HepG2 (cell line): ENCODE data around the gene PC. TPM values are rescaled to one million over a fixed set of nuclear protein-coding genes. Genes with fewer than 3 reads are reported as not detected.

Experiments used
- ATAC-seq: fragments of 200-7000 bp; cut with Tn5 transposase; 3 replicates; pipeline ENCODE4 v1.9.1; 2020; ENCODE audit warnings: mild to moderate bottlenecking, moderate library complexity
- BruUV-seq: library from RNA; stranded (reverse); fragments of 400-500 nt; replicated peaks from 2 replicates; lab custom pipeline; 2021; lab: Mats Ljungman, UMichigan
- CTCF ChIA-PET: fragments of 300-600 bp; formaldehyde crosslinking; extraction: SDS; loops from one replicate; lab custom pipeline; 2021; ENCODE audit warnings: low total read pairs, inconsistent platforms, low intra/inter-chr PET ratio; lab: Yijun Ruan, JAX
- POLR2A ChIA-PET: fragments of 350-600 bp; sonication (Branson Sonifier 250); formaldehyde crosslinking; loops from one replicate; lab custom pipeline; 2020; ENCODE audit warnings: antibody characterized with exemption, inconsistent platforms; lab: Yijun Ruan, JAX
- DNase-seq: peaks from one replicate; pipeline ENCODE4 v3.0.0-alpha.2; 2015; ENCODE audit warnings: low spot score
- FAIRE-seq: peaks from 3 replicates; lab custom pipeline; 2011; peaks lifted over from hg19 to GRCh38; lab: Jason Lieb, UNC
- H2AFZ ChIP-seq: one replicate; pipeline ENCODE4 v1.6.1; 2011; ENCODE audit warnings: low read length, inconsistent platforms
- H3K27ac ChIP-seq: fragments of 300-600 bp; 3 replicates; pipeline ENCODE4 v1.8.0; 2011; ENCODE audit warnings: mixed run types, mild to moderate bottlenecking, mixed read lengths, low read length, inconsistent platforms; ENCODE audit not compliant: insufficient read depth; ENCODE audit errors: extremely low read length
- H3K27me3 ChIP-seq, 2 experiments: fragments of 200-600 bp in 1 of 2; 2 replicates in 1 of 2; 3 replicates in 1 of 2; pipeline versions ENCODE4 v1.6.0 to v1.8.0; 2011; ENCODE audit warnings: low read length in 2 of 2, mild to moderate bottlenecking in 2 of 2, moderate library complexity in 2 of 2, inconsistent platforms in 1 of 2; ENCODE audit not compliant: insufficient read depth in 2 of 2, control insufficient read depth in 1 of 2
- H3K36me3 ChIP-seq, 2 experiments: fragments of 200-600 bp in 1 of 2; replicated peaks in 1 of 2; 2 replicates in 1 of 2; 3 replicates in 1 of 2; pipeline versions ENCODE4 v1.5.1 to v1.8.0; 2011; ENCODE audit warnings: low read length in 2 of 2, inconsistent platforms in 1 of 2; ENCODE audit not compliant: insufficient read depth in 2 of 2, control insufficient read depth in 1 of 2
- H3K4me1 ChIP-seq: 2 replicates; pipeline ENCODE4 v1.5.1; 2012; ENCODE audit warnings: low read length, inconsistent platforms; ENCODE audit not compliant: insufficient read depth
- H3K4me2 ChIP-seq: 2 replicates; pipeline ENCODE4 v1.6.0; 2011; ENCODE audit warnings: low read depth, low read length, inconsistent platforms
- H3K4me3 ChIP-seq, 3 experiments: fragments of 200-600 bp in 1 of 3; sonication (generic), shearing (Covaris generic) in 1 of 3; replicated peaks in 1 of 3; 2 replicates each; pipeline ENCODE4 v1.5.1; 2011 to 2016; ENCODE audit warnings: low read length in 3 of 3, inconsistent platforms in 2 of 3, low read depth in 2 of 3, mild to moderate bottlenecking in 2 of 3, control low read depth in 1 of 3, mixed read lengths in 1 of 3; ENCODE audit not compliant: insufficient read depth in 1 of 3
- H3K79me2 ChIP-seq: one replicate; pipeline ENCODE4 v1.6.1; 2011; ENCODE audit warnings: low read length, inconsistent platforms; ENCODE audit not compliant: insufficient read depth
- H3K9ac ChIP-seq: 2 replicates; pipeline ENCODE4 v1.6.0; 2011; ENCODE audit warnings: mild to moderate bottlenecking, low read depth, low read length, inconsistent platforms; ENCODE audit not compliant: insufficient read depth
- H3K9me3 ChIP-seq: 2 replicates; pipeline ENCODE4 v1.5.1; 2012; ENCODE audit warnings: mild to moderate bottlenecking, low read length
- H4K20me1 ChIP-seq: 2 replicates; pipeline ENCODE4 v1.6.0; 2011; ENCODE audit warnings: inconsistent platforms, mild to moderate bottlenecking, low read length, moderate library complexity; ENCODE audit not compliant: insufficient read depth
- AGO2 ChIP-seq: fragments of 200-400 bp; formaldehyde crosslinking; optimal IDR thresholded peaks from 2 replicates; pipeline ENCODE3; 2017; ENCODE audit warnings: mild to moderate bottlenecking, low read depth, low read length, moderate library complexity
- ATF7 ChIP-seq, 2 experiments: fragments of 450-650 bp in 1 of 2; sonication (generic) in 1 of 2; formaldehyde crosslinking in 1 of 2; IDR thresholded peaks; 2 replicates each; pipeline versions ENCODE4 v1.4.0 to v1.6.1; 2016 to 2020; ENCODE audit warnings: antibody characterized with exemption in 1 of 2, mild to moderate bottlenecking in 1 of 2, missing genetic modification reagents in 1 of 2
- CEBPB ChIP-seq: IDR thresholded peaks from 2 replicates; pipeline ENCODE4 v1.6.1; 2011; ENCODE audit warnings: low read depth, low read length, improper control_type of control experiment, borderline replicate concordance
- CEBPG ChIP-seq: IDR thresholded peaks from 2 replicates; pipeline ENCODE4 v1.6.1; 2016
- CENPT ChIP-seq: sonication (generic); formaldehyde crosslinking; IDR thresholded peaks from 2 replicates; pipeline ENCODE4 v1.8.0; 2022; ENCODE audit warnings: low read depth, mild to moderate bottlenecking, moderate library complexity, missing genetic modification reagents
- MAZ ChIP-seq, 2 experiments: sonication (generic) in 1 of 2; formaldehyde crosslinking in 1 of 2; IDR thresholded peaks; 2 replicates each; pipeline versions ENCODE4 v1.5.0 to v1.6.1; 2012 to 2020; ENCODE audit warnings: low read depth in 2 of 2, mild to moderate bottlenecking in 2 of 2, borderline replicate concordance in 1 of 2, improper control_type of control experiment in 1 of 2, low read length in 1 of 2, missing genetic modification reagents in 1 of 2, moderate library complexity in 1 of 2
- MXD4 ChIP-seq: IDR thresholded peaks from 2 replicates; pipeline ENCODE4 v1.6.1; 2016; ENCODE audit warnings: mild to moderate bottlenecking, missing biosample characterization, missing genetic modification reagents
- PHF21A ChIP-seq: sonication (generic); formaldehyde crosslinking; IDR thresholded peaks from 2 replicates; pipeline ENCODE4 v1.5.0; 2020; ENCODE audit warnings: mild to moderate bottlenecking, missing genetic modification reagents
- RFX5 ChIP-seq: IDR thresholded peaks from 2 replicates; pipeline ENCODE4 v1.6.1; 2011; ENCODE audit warnings: low read depth, low read length, improper control_type of control experiment
- TSC22D2 ChIP-seq: sonication (generic); formaldehyde crosslinking; IDR thresholded peaks from 2 replicates; pipeline ENCODE4 v1.5.1; 2020; ENCODE audit warnings: missing genetic modification reagents, mild to moderate bottlenecking, borderline replicate concordance
- ZFP1 ChIP-seq: IDR thresholded peaks from 2 replicates; pipeline ENCODE4 v1.6.1; 2016
- ZFP90 ChIP-seq: sonication (generic); formaldehyde crosslinking; IDR thresholded peaks from 2 replicates; pipeline ENCODE4 v1.8.0; 2022; ENCODE audit warnings: missing genetic modification reagents, mild to moderate bottlenecking, inconsistent platforms, borderline replicate concordance
- ZNF12 ChIP-seq: sonication (generic); formaldehyde crosslinking; IDR thresholded peaks from 2 replicates; pipeline ENCODE4 v1.5.0; 2020; ENCODE audit warnings: missing genetic modification reagents
- WGBS: methylation state at CpG from one replicate; pipeline ENCODE4 v1.1.6; 2017; ENCODE audit warnings: low lambda C conversion rate; 5-methylcytosine and 5-hydroxymethylcytosine counted together
- in situ Hi-C: cut with HindIII; loops from 2 replicates; pipeline ENCODE4 v1.10.0; 2017; ENCODE audit warnings: low pct_unique_long_range_greater_than_20kb; ENCODE audit not compliant: extremely low pct_ligation_motif_present
- intact Hi-C: fragments of 100-400 bp; cut with micrococcal nuclease; formaldehyde crosslinking; loops from one replicate; pipeline ENCODE4 v1.10.0; 2022; ENCODE audit not compliant: unreplicated experiment
- polyA plus RNA-seq, 8 experiments: library from polyadenylated mRNA; depleted of rRNA in 3 of 8; stranded (reverse) in 7 of 8; unstranded in 1 of 8; fragments of >200 nt; fragmentation: Illumina TruSeq in 4 of 8; extraction: Trizol in 4 of 8; gene quantifications; 2 replicates each; pipeline versions ENCODE4 v1.2.1 to v1.2.3, GENCODE V29; 2011 to 2016; ENCODE audit warnings: low read depth in 4 of 8, missing spikeins in 1 of 8, mixed read lengths in 1 of 8; ENCODE audit not compliant: insufficient read depth in 1 of 8
- total RNA-seq, 5 experiments: library from RNA; depleted of rRNA; stranded (reverse); fragments of >200 nt; fragmentation: Illumina TruSeq; extraction: Trizol; gene quantifications; 2 replicates each; pipeline ENCODE4 v1.2.3, GENCODE V29; 2016; ENCODE audit warnings: low read depth in 1 of 5
- TF ChIP-seq, protein P1 (sequence below): sonication (generic); formaldehyde crosslinking; IDR thresholded peaks from 2 replicates; pipeline ENCODE4 v1.4.0; 2020; ENCODE audit warnings: missing genetic modification reagents

PC gene
- total and polyA plus RNA-seq, 2 of the 13 experiments (the other 11 are each of a cell fraction or from before 2014, with no cell fraction given), result 29.0 to 39.0 TPM

GRCh38 chr11:66934950-66935779 is 23.0 kb downstream of the PC start:
- CTCF ChIA-PET, result no interaction called here
- no peak overlapping the region for H3K9ac ChIP-seq
- no peak for ATAC-seq

More at GRCh38 chr11:66934950-66935779, 23.0 kb downstream of the PC start:
- no TSS peak for BruUV-seq
- Histone ChIP-seq H3K27ac (no peak overlapping the region), H2AFZ (no peak overlapping the region), H3K36me3 (no peaks in the 10 kb centered on the region; a peak in 1 of 5 replicates), H3K27me3 (no peaks in the 10 kb centered on the region), H3K9me3 (no peaks in the 10 kb centered on the region), H3K4me1 (peaks cover 29% of the 10 kb centered on the region), H4K20me1 (no peaks in the 10 kb centered on the region)
- POLR2A ChIA-PET, result interaction anchor here (0.8 to 1.4 kb wide), 4 partner anchors 23 to 61 kb away, joined by 3 to 7 read pairs (median 4); partner anchors contain the start of gene PC
- FAIRE-seq (no peak), DNase-seq (no peak)
- intact Hi-C loops, result no loop called here
- in situ Hi-C loops, result no loop called here
- TF ChIP-seq PHF21A (CRISPR knock-in tag) (no peak), ZFP1 (CRISPR knock-in tag) (no peak), TSC22D2 (CRISPR knock-in tag) (no peak), MAZ (IDR thresholded peaks at IDR 0.05; ENCODE audit: borderline replicate concordance, low read depth, low read length) (no peak), MAZ (CRISPR knock-in tag; IDR thresholded peaks at IDR 0.05; ENCODE audit: low read depth) (no peak), CEBPB (peak; percentile 60), ZFP90 (no peak), RFX5 (no peak), CENPT (CRISPR knock-in tag) (no peak), CEBPG (CRISPR knock-in tag) (peak; percentile 33; the same call in 1 of the 2 replicates), ZNF12 (no peak), AGO2 (no peak), MXD4 (no peak), ATF7 (IDR thresholded peaks at IDR 0.05) (peak; percentile 47; the same call in 1 of the 2 replicates), ATF7 (CRISPR knock-in tag; IDR thresholded peaks at IDR 0.05) (no peak)
- TF ChIP-seq, protein P1, sequence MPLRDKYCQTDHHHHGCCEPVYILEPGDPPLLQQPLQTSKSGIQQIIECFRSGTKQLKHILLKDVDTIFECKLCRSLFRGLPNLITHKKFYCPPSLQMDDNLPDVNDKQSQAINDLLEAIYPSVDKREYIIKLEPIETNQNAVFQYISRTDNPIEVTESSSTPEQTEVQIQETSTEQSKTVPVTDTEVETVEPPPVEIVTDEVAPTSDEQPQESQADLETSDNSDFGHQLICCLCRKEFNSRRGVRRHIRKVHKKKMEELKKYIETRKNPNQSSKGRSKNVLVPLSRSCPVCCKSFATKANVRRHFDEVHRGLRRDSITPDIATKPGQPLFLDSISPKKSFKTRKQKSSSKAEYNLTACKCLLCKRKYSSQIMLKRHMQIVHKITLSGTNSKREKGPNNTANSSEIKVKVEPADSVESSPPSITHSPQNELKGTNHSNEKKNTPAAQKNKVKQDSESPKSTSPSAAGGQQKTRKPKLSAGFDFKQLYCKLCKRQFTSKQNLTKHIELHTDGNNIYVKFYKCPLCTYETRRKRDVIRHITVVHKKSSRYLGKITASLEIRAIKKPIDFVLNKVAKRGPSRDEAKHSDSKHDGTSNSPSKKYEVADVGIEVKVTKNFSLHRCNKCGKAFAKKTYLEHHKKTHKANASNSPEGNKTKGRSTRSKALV (CRISPR knock-in tag), result no peak
- TF ChIP-seq, all 625 proteins: peak for 3
- WGBS, result 70% methylated on average over 8 of the region's 9 CpGs
- H3K4me3 ChIP-seq, result no peak overlapping the region
- H3K4me2 ChIP-seq, result no peak overlapping the region
- H3K79me2 ChIP-seq, result no peaks in the 10 kb centered on the region
